B cell (primary cell): ENCODE measurements around the gene SLC7A6.

Experiments
- CTCF ChIP-seq: fragments of 200-600 bp; IDR thresholded peaks from one replicate; pipeline ENCODE4 v1.8.0; 2022; ENCODE audit warnings: antibody characterized with exemption, mild to moderate bottlenecking
- EZH2 ChIP-seq: IDR thresholded peaks from 2 replicates; pipeline ENCODE4 v1.6.1; 2012; ENCODE audit warnings: borderline replicate concordance, low read depth, mild to moderate bottlenecking, moderate library complexity, low read length; ENCODE audit not compliant: insufficient read depth, poor library complexity, severe bottlenecking

- TF ChIP-seq CTCF: no peak
- no peak for TF ChIP-seq EZH2
Observed at GRCh38 chr16:68349838-68350410, 85.6 kb downstream of the SLC7A6 start.
